CD14-positive monocyte (primary cell): ENCODE data around the gene TAP2. TPM values are rescaled to one million over a fixed set of nuclear protein-coding genes. Genes with fewer than 3 reads are reported as not detected.
A peak's percentile ranks its signal among the peaks of the same experiment; 100 is the strongest.

ENCODE experiments used
- DNase-seq, 3 donors: peaks; one replicate each; pipeline ENCODE4 v3.0.0-alpha.2; 2011 to 2022
- H2AFZ ChIP-seq: 2 replicates; pipeline ENCODE4 v1.6.0; 2012; ENCODE audit warnings: mild to moderate bottlenecking, low read depth, low read length, inconsistent platforms; ENCODE audit not compliant: insufficient read depth, poor library complexity, severe bottlenecking
- H3K27ac ChIP-seq, 2 donors: 1 replicate in 1 of 2; 2 replicates in 1 of 2; pipeline ENCODE4 v1.5.1; 2012 to 2013; ENCODE audit warnings: low read length in 2 of 2, control low read depth in 1 of 2, inconsistent platforms in 1 of 2, low read depth in 1 of 2, mild to moderate bottlenecking in 1 of 2
- H3K27me3 ChIP-seq, 2 donors: one replicate each; pipeline versions ENCODE4 v1.6.0 to v1.6.1; 2011 to 2013; ENCODE audit warnings: low read length in 2 of 2; ENCODE audit not compliant: control insufficient read depth in 2 of 2, insufficient read depth in 2 of 2
- H3K36me3 ChIP-seq, 2 donors: replicated peaks in 1 of 2; 1 replicate in 1 of 2; 2 replicates in 1 of 2; pipeline versions ENCODE4 v1.5.1 to v1.6.1; 2012 to 2013; ENCODE audit warnings: low read length in 2 of 2, control low read depth in 1 of 2, inconsistent platforms in 1 of 2, mild to moderate bottlenecking in 1 of 2; ENCODE audit not compliant: insufficient read depth in 2 of 2, control insufficient read depth in 1 of 2
- H3K4me1 ChIP-seq, 2 donors: 1 replicate in 1 of 2; 2 replicates in 1 of 2; pipeline versions ENCODE4 v1.5.1 to v1.6.1; 2012 to 2013; ENCODE audit warnings: low read length in 2 of 2, control low read depth in 1 of 2, inconsistent platforms in 1 of 2, mild to moderate bottlenecking in 1 of 2, moderate library complexity in 1 of 2; ENCODE audit not compliant: insufficient read depth in 2 of 2, control insufficient read depth in 1 of 2
- H3K4me2 ChIP-seq: replicated peaks from 2 replicates; pipeline ENCODE3; 2012; ENCODE audit warnings: low read length, moderate library complexity, mild to moderate bottlenecking; ENCODE audit not compliant: poor library complexity, severe bottlenecking; ENCODE audit errors: extremely low read depth
- H3K4me3 ChIP-seq, 3 experiments: fragments of 200-600 bp in 1 of 3; sonication (generic) in 1 of 3; replicated peaks in 1 of 3; 1 replicate in 2 of 3; 2 replicates in 1 of 3; pipeline ENCODE4 v1.5.1; 2011 to 2013; ENCODE audit warnings: low read length in 3 of 3, mild to moderate bottlenecking in 3 of 3, control low read depth in 2 of 3, low read depth in 2 of 3, inconsistent platforms in 1 of 3, moderate library complexity in 1 of 3
- H3K79me2 ChIP-seq: 2 replicates; pipeline ENCODE4 v1.6.0; 2012; ENCODE audit warnings: mild to moderate bottlenecking, control low read depth, inconsistent platforms, low read length, moderate library complexity; ENCODE audit not compliant: insufficient read depth
- H3K9ac ChIP-seq: 2 replicates; pipeline ENCODE4 v1.6.0; 2017; ENCODE audit warnings: low read length, mild to moderate bottlenecking; ENCODE audit not compliant: insufficient read depth, poor library complexity, severe bottlenecking
- H3K9me3 ChIP-seq, 2 donors: replicated peaks in 1 of 2; 1 replicate in 1 of 2; 2 replicates in 1 of 2; pipeline versions ENCODE4 v1.5.1 to v1.6.1; 2012 to 2013; ENCODE audit warnings: low read length in 2 of 2, control low read depth in 1 of 2; ENCODE audit not compliant: control insufficient read depth in 1 of 2, insufficient read depth in 1 of 2
- H4K20me1 ChIP-seq: 2 replicates; pipeline ENCODE4 v1.6.0; 2012; ENCODE audit warnings: mild to moderate bottlenecking, low read length, control low read depth, moderate library complexity; ENCODE audit not compliant: insufficient read depth
- H3K27ac Mint-ChIP-seq, 7 donors: one replicate each; pipeline ENCODE4 v1.8.0; 2020; ENCODE audit warnings: mild to moderate bottlenecking in 7 of 7, mixed read lengths in 7 of 7, moderate library complexity in 6 of 7, inconsistent platforms in 2 of 7
- H3K27me3 Mint-ChIP-seq, 3 donors: one replicate each; pipeline ENCODE4 v1.8.0; 2021 to 2022; ENCODE audit warnings: low read depth in 3 of 3, mild to moderate bottlenecking in 3 of 3, mixed read lengths in 3 of 3, moderate library complexity in 3 of 3, inconsistent platforms in 1 of 3
- H3K36me3 Mint-ChIP-seq, 2 donors: one replicate each; pipeline ENCODE4 v1.8.0; 2020; ENCODE audit warnings: mixed read lengths in 2 of 2, inconsistent platforms in 1 of 2, mild to moderate bottlenecking in 1 of 2
- H3K4me1 Mint-ChIP-seq: one replicate; pipeline ENCODE4 v1.8.0; 2020; ENCODE audit warnings: mild to moderate bottlenecking, mixed read lengths
- H3K4me3 Mint-ChIP-seq, 2 donors: one replicate each; pipeline ENCODE4 v1.8.0; 2020; ENCODE audit warnings: mild to moderate bottlenecking in 2 of 2, mixed read lengths in 2 of 2, moderate library complexity in 1 of 2
- H3K9me3 Mint-ChIP-seq, 7 donors: one replicate each; pipeline ENCODE4 v1.8.0; 2020 to 2022; ENCODE audit warnings: mixed read lengths in 7 of 7, mild to moderate bottlenecking in 6 of 7, moderate library complexity in 6 of 7, inconsistent platforms in 2 of 7
- CTCF ChIP-seq: fragments of 200-600 bp; IDR thresholded peaks from one replicate; pipeline ENCODE4 v1.8.0; 2022; ENCODE audit warnings: antibody characterized with exemption, mild to moderate bottlenecking
- WGBS: methylation state at CpG from one replicate; pipeline ENCODE4 v1.1.5; 2013; ENCODE audit warnings: missing lambda C conversion rate; ENCODE audit not compliant: insufficient coverage; 5-methylcytosine and 5-hydroxymethylcytosine counted together
- intact Hi-C, 2 donors: fragments of 100-400 bp; cut with micrococcal nuclease; formaldehyde crosslinking; loops; one replicate each; pipeline versions ENCODE4 v1.15.0 to v1.15.1; 2023
- polyA plus RNA-seq, 3 donors: library from polyadenylated mRNA; depleted of rRNA in 1 of 3; unstranded in 2 of 3; stranded (reverse) in 1 of 3; fragments of 300-500 nt in 2 of 3; fragments of >200 nt in 1 of 3; fragmentation: Illumina TruSeq in 2 of 3; gene quantifications; 1 replicate in 2 of 3; 2 replicates in 1 of 3; pipeline ENCODE4 v1.2.3, GENCODE V29; 2012 to 2021

TAP2 gene
- polyA plus RNA-seq, 3 donors = 12.6 to 48.7 (median 25.9) TPM

GRCh38 chr6:32843331-32843978 lies 4.9 kb upstream of the TAP2 start:
- H2AFZ ChIP-seq = peak overlapping the region; percentile 87
- 0% methylated on average over 23 of the region's 28 CpGs for WGBS

DNA sequence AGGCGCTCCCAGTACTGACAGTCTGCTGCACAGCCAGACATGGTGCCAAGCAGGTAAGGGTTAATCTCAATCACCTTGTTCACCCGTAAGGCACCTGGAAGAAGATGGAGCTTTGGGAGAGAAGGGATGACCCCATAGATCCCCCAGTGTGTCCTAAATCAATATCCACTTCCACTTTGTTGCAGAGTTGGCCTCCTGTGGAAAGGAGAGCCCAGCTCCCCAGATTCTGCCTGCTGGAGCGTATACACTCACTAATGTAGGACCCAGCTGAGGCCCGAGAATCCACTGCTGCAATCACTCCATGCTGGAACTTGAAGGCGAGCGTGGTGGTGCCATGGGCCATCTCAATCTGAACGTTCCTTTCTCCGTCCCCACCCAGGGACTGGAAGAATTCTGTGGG lies 4.2 kb upstream of the TAP2 start:
- no peak for TF ChIP-seq CTCF
- 72% methylated on average over 6 of the region's 8 CpGs for WGBS
- H3K79me2 ChIP-seq = peaks cover 70% of the 10 kb centered on the region
- H3K4me1 ChIP-seq = peaks cover 56 to 76% of the 10 kb centered on the region in 2 donors
- no peak overlapping the region for H2AFZ ChIP-seq
- peaks cover 0 to 3% (median 0%) of the 10 kb centered on the region in 7 donors for H3K9me3 Mint-ChIP-seq
- H3K4me3 ChIP-seq = peak overlapping the region in 1 of 3 experiments; percentile 87
- no peak overlapping the region for H3K9ac ChIP-seq
- peaks cover 36 to 50% of the 10 kb centered on the region in 2 donors for H3K36me3 ChIP-seq
- peaks cover 29% of the 10 kb centered on the region for H4K20me1 ChIP-seq
- no peaks in the 10 kb centered on the region for H3K9me3 ChIP-seq
- intact Hi-C loops = loop anchor here in 1 of 2 donors (5.0 kb wide), 1 partner anchor 130 kb away; no protein-coding TSS in a partner anchor
- H3K27me3 Mint-ChIP-seq = peaks cover 0 to 6% (median 0%) of the 10 kb centered on the region in 3 donors
- peak overlapping the region; percentile 97 for H3K4me2 ChIP-seq
- peaks cover 52 to 60% of the 10 kb centered on the region in 2 donors for H3K36me3 Mint-ChIP-seq
- DNase-seq = no peak
- H3K27me3 ChIP-seq = no peaks in the 10 kb centered on the region
- peak overlapping the region; percentile 98 to 99 for H3K4me3 Mint-ChIP-seq
- peak overlapping the region in 1 of 2 donors; percentile 94 for H3K27ac ChIP-seq
- peak overlapping the region; percentile 74 to 100 (median 99) for H3K27ac Mint-ChIP-seq
- peaks cover 68% of the 10 kb centered on the region for H3K4me1 Mint-ChIP-seq

More at GRCh38 chr6:32843331-32843978, 4.9 kb upstream of the TAP2 start:
- H3K27me3 Mint-ChIP-seq = peaks cover 0 to 6% (median 0%) of the 10 kb centered on the region in 3 donors
- peaks cover 73% of the 10 kb centered on the region for H3K4me1 Mint-ChIP-seq
- H3K9me3 ChIP-seq = no peaks in the 10 kb centered on the region
- peaks cover 59 to 68% of the 10 kb centered on the region in 2 donors for H3K36me3 Mint-ChIP-seq
- peak overlapping the region; percentile 98 to 99 for H3K4me3 Mint-ChIP-seq
- peaks cover 54 to 78% of the 10 kb centered on the region in 2 donors for H3K4me1 ChIP-seq
- peaks cover 44 to 57% of the 10 kb centered on the region in 2 donors for H3K36me3 ChIP-seq
- peaks cover 0 to 6% (median 0%) of the 10 kb centered on the region in 7 donors for H3K9me3 Mint-ChIP-seq
- peaks cover 72% of the 10 kb centered on the region for H3K79me2 ChIP-seq
- DNase-seq = peak in 1 of 3 donors; percentile 24
- H3K4me3 ChIP-seq = peak overlapping the region; percentile 65 to 87 (median 83)
- TF ChIP-seq CTCF = no peak
- no peaks in the 10 kb centered on the region for H3K27me3 ChIP-seq
- H4K20me1 ChIP-seq = peaks cover 32% of the 10 kb centered on the region
- peak overlapping the region; percentile 97 for H3K4me2 ChIP-seq
- peak overlapping the region; percentile 99 to 100 (median 100) for H3K27ac Mint-ChIP-seq
- intact Hi-C loops = loop anchor here in 1 of 2 donors (5.0 kb wide), 1 partner anchor 129 kb away; no protein-coding TSS in a partner anchor
- H3K27ac ChIP-seq = peak overlapping the region; percentile 89 to 94
- peak overlapping the region; percentile 95 for H3K9ac ChIP-seq
